Measurements from ENCODE around the gene CHRFAM7A. TPM values are rescaled to one million over a fixed set of nuclear protein-coding genes. Genes with fewer than 3 reads are reported as not detected.
"Not testable (repeated sequence)": the region's sequence is repeated elsewhere in the genome, so short reads cannot be mapped to it uniquely, and the experiment has no call there.

CHRFAM7A gene
- total and polyA plus RNA-seq, 12 donors = 0.64 to 4.9 (median 1.8) TPM; not detected in 1

DNA sequence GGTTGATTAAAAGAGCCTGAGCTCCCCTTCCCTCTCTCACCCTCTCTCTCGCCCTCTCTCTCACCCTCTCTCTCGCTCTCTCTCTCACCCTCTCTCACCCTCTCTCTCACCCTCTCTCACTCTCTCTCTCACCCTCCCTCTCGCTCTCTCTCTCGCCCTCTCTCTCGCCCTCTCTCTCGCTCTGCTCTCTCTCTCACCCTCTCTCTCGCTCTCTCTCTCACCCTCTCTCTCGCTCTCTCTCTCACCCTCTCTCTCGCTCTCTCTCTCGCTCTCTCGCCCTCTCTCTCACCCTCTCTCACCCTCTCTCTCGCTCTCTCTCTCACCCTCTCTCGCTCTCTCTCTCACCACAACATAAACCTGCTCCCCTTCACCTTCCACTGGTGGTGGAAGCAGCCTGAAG is 67.2 kb downstream of the CHRFAM7A start:
- H3K36me3 ChIP-seq (replicated peaks in 1 of 2); H3K9me3 ChIP-seq (replicated peaks in 1 of 3); H3K4me1 ChIP-seq (replicated peaks in 1 of 2); H3K27ac ChIP-seq; H3K4me3 ChIP-seq; H3K27me3 ChIP-seq; intact Hi-C loops (cut with DNase I); DNase-seq: not testable (repeated sequence)
- 71 to 86% (median 77%) methylated on average over 13 of the region's 13 CpGs for WGBS, 4 donors

- H3K36me3 ChIP-seq (replicated peaks in 1 of 2); H3K4me3 ChIP-seq; H3K9me3 ChIP-seq (replicated peaks in 1 of 3); DNase-seq; H3K4me1 ChIP-seq (replicated peaks in 1 of 2); H3K27me3 ChIP-seq; intact Hi-C loops (cut with DNase I); H3K27ac ChIP-seq: not testable (repeated sequence)
- no CpG with 5 or more reads among the region's 5 CpGs for WGBS, 4 donors
Observed at GRCh38 chr15:30321063-30321462, 72.3 kb downstream of the CHRFAM7A start.

DNA sequence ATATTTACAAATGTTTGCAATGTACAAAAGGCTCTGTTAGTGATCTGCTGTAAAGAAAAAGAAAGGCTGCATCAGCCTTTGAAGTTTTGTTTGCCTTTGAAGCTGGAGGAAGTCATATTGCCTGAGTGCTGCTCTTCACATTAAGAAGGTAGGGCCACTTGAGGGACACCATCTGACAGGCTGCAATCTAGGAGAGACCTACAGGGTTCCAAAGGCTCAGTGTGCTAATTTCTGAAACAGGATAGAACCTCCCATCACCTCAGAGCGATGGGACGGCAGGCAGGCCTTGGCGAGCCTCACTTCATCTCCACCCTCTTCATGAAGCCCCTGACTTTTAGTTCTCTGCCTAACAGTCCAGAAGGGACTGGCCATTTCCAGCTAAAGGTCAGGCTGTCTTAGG is 77.6 kb downstream of the CHRFAM7A start:
- DNase-seq; H3K36me3 ChIP-seq (replicated peaks in 1 of 2); H3K27ac ChIP-seq; H3K27me3 ChIP-seq; intact Hi-C loops (cut with DNase I); H3K4me1 ChIP-seq (replicated peaks in 1 of 2); H3K9me3 ChIP-seq (replicated peaks in 1 of 3); H3K4me3 ChIP-seq: not testable (repeated sequence)
- no CpG with 5 or more reads among the region's 3 CpGs for WGBS, 4 donors

- H3K27me3 ChIP-seq; intact Hi-C loops (cut with DNase I); H3K4me1 ChIP-seq (replicated peaks in 1 of 2); DNase-seq; H3K4me3 ChIP-seq; H3K36me3 ChIP-seq (replicated peaks in 1 of 2); H3K9me3 ChIP-seq (replicated peaks in 1 of 3); H3K27ac ChIP-seq: not testable (repeated sequence)
Observed at GRCh38 chr15:30310575-30310974, 82.8 kb downstream of the CHRFAM7A start.

Small RNA genes lying within 50 kb of the gene (small RNA-seq; reads per million reads assigned to genes)
- 0 reads per million in 2 donors for gene AC019322.2
- gene RF00019 = 0 reads per million in 2 donors
- gene RF00096 = 0 reads per million in 2 donors
- 0 reads per million in 2 donors for gene RN7SL196P

Other genes with a start within 250 kb of the CHRFAM7A start
- gene GOLGA8R, start 20.7 kb upstream of the CHRFAM7A start, total RNA-seq = 1 to 10 TPM in 7 of 9 donors, under 1 TPM in 2; 0.24 to 5.5 (median 2.9) TPM
- gene GOLGA8R, start 20.7 kb upstream of the CHRFAM7A start, polyA plus RNA-seq = 1 to 10 TPM in 2 of 3 donors, under 1 TPM in 1; 0.64 to 4.7 (median 1.1) TPM
- 1 to 10 TPM in 5 of 9 donors, under 1 TPM in 2, not detected in 2; 0.68 to 2.0 (median 1.5) TPM for gene GOLGA8Q, start 158.5 kb upstream of the CHRFAM7A start, total RNA-seq
- gene GOLGA8Q, start 158.5 kb upstream of the CHRFAM7A start, polyA plus RNA-seq = 1 to 10 TPM in 1 of 3 donors, under 1 TPM in 2; 0.13 to 2.9 (median 0.60) TPM
- gene GOLGA8H, start 210.5 kb upstream of the CHRFAM7A start, total RNA-seq = 1 to 10 TPM in 1 of 9 donors, under 1 TPM in 4, not detected in 4; 0.28 to 1.1 (median 0.57) TPM
- gene GOLGA8H, start 210.5 kb upstream of the CHRFAM7A start, polyA plus RNA-seq = 1 to 10 TPM in 1 of 3 donors, under 1 TPM in 2; 0.07 to 1.8 (median 0.29) TPM